Endothelial cell of umbilical vein (primary cell): ENCODE measurements around the gene MUC5AC. TPM values are rescaled to one million over a fixed set of nuclear protein-coding genes. Genes with fewer than 3 reads are reported as not detected.

ENCODE experiments used
- BruUV-seq: library from RNA; stranded (reverse); fragments of 400-500 nt; replicated peaks from 2 replicates; lab custom pipeline; 2021; lab: Mats Ljungman, UMichigan
- CTCF ChIA-PET: fragments of 300-600, 350-600 bp; sonication (Branson Sonifier 250); formaldehyde crosslinking; loops from one replicate; lab custom pipeline; 2021; ENCODE audit warnings: antibody characterized with exemption, inconsistent platforms; lab: Charles Lee
- POLR2A ChIA-PET: fragments of 300-600, 350-600 bp; sonication (Branson Sonifier 250); formaldehyde crosslinking; loops from one replicate; lab custom pipeline; 2021; ENCODE audit warnings: antibody characterized with exemption, inconsistent platforms; lab: Charles Lee
- DNase-seq: peaks from one replicate; pipeline ENCODE4 v3.0.0-alpha.2; 2011; ENCODE audit warnings: low read depth, low spot score
- FAIRE-seq: peaks from 2 replicates; lab custom pipeline; 2011; peaks lifted over from hg19 to GRCh38; lab: Jason Lieb, UNC
- H2AFZ ChIP-seq: 2 replicates; pipeline ENCODE4 v1.6.0; 2012; ENCODE audit warnings: low read depth, low read length, control low read depth, inconsistent platforms
- H3K27ac ChIP-seq: 2 replicates; pipeline ENCODE4 v1.5.1; 2011; ENCODE audit warnings: low read depth, mild to moderate bottlenecking, control low read depth, low read length, moderate library complexity; ENCODE audit not compliant: insufficient read depth
- H3K27me3 ChIP-seq, 2 experiments: 2 replicates each; pipeline versions ENCODE4 v1.6.0 to v1.6.1; 2011; ENCODE audit warnings: low read length in 2 of 2, mixed read lengths in 1 of 2; ENCODE audit not compliant: control insufficient read depth in 2 of 2, insufficient read depth in 2 of 2
- H3K36me3 ChIP-seq, 2 experiments: 2 replicates in 1 of 2; 3 replicates in 1 of 2; pipeline ENCODE4 v1.5.1; 2011; ENCODE audit warnings: low read length in 2 of 2, mild to moderate bottlenecking in 1 of 2, moderate library complexity in 1 of 2; ENCODE audit not compliant: control insufficient read depth in 2 of 2, insufficient read depth in 2 of 2; ENCODE audit errors: extremely low read depth in 1 of 2
- H3K4me1 ChIP-seq: 3 replicates; pipeline ENCODE4 v1.5.1; 2011; ENCODE audit warnings: mild to moderate bottlenecking, low read length; ENCODE audit not compliant: control insufficient read depth, insufficient read depth; ENCODE audit errors: extremely low read depth
- H3K4me2 ChIP-seq: 2 replicates; pipeline ENCODE4 v1.6.1; 2011; ENCODE audit warnings: low read length, control low read depth, mixed read lengths; ENCODE audit not compliant: insufficient read depth
- H3K4me3 ChIP-seq, 3 experiments: fragments of 200-600 bp in 1 of 3; sonication (generic), shearing (Covaris generic) in 1 of 3; replicated peaks in 1 of 3; 2 replicates each; pipeline ENCODE4 v1.5.1; 2011 to 2016; ENCODE audit warnings: control low read depth in 3 of 3, low read length in 3 of 3, mild to moderate bottlenecking in 2 of 3, inconsistent platforms in 1 of 3, low read depth in 1 of 3, moderate library complexity in 1 of 3; ENCODE audit not compliant: insufficient read depth in 1 of 3
- H3K79me2 ChIP-seq: 2 replicates; pipeline ENCODE4 v1.6.0; 2012; ENCODE audit warnings: low read length, inconsistent platforms; ENCODE audit not compliant: control insufficient read depth, insufficient read depth
- H3K9ac ChIP-seq: replicated peaks from 2 replicates; pipeline ENCODE3; 2011; ENCODE audit warnings: low read length, control low read depth; ENCODE audit not compliant: insufficient read depth; ENCODE audit errors: extremely low read depth
- H3K9me1 ChIP-seq: replicated peaks from 3 replicates; pipeline ENCODE4 v1.6.0; 2011; ENCODE audit warnings: mild to moderate bottlenecking, low read length; ENCODE audit not compliant: control insufficient read depth, insufficient read depth; ENCODE audit errors: extremely low read depth
- H3K9me3 ChIP-seq: replicated peaks from 2 replicates; pipeline ENCODE4 v1.5.1; 2012; ENCODE audit warnings: low read length, inconsistent platforms; ENCODE audit not compliant: control insufficient read depth, insufficient read depth
- H4K20me1 ChIP-seq: replicated peaks from 2 replicates; pipeline ENCODE3; 2011; ENCODE audit warnings: mild to moderate bottlenecking, low read length; ENCODE audit not compliant: control insufficient read depth, insufficient read depth; ENCODE audit errors: extremely low read depth
- EZH2 ChIP-seq: IDR thresholded peaks from 2 replicates; pipeline ENCODE4 v1.6.1; 2012; ENCODE audit warnings: borderline replicate concordance, low read depth, mild to moderate bottlenecking, moderate library complexity, low read length, inconsistent platforms; ENCODE audit not compliant: severe bottlenecking
- FOS ChIP-seq: IDR thresholded peaks from 2 replicates; pipeline ENCODE4 v1.6.1; 2011; ENCODE audit warnings: mild to moderate bottlenecking, low read length, moderate library complexity, borderline replicate concordance; ENCODE audit not compliant: insufficient read depth
- GATA2 ChIP-seq: IDR thresholded peaks from 2 replicates; pipeline ENCODE4 v1.7.0; 2011; ENCODE audit warnings: low read depth, mild to moderate bottlenecking, moderate library complexity, mixed read lengths, low read length; ENCODE audit not compliant: insufficient read length, insufficient read depth
- JUN ChIP-seq: IDR thresholded peaks from 2 replicates; pipeline ENCODE4 v1.6.1; 2011; ENCODE audit warnings: borderline replicate concordance, low read depth; ENCODE audit not compliant: insufficient read length, insufficient read depth
- MYC ChIP-seq: IDR thresholded peaks from one replicate; pipeline ENCODE4 v1.6.1; 2011; ENCODE audit warnings: mild to moderate bottlenecking, low read depth, low read length
- POLR2A ChIP-seq: IDR thresholded peaks from 2 replicates; pipeline ENCODE4 v1.6.1; 2012; ENCODE audit warnings: low read depth, mild to moderate bottlenecking, control low read depth, low read length
- POLR2AphosphoS5 ChIP-seq: IDR thresholded peaks from 2 replicates; pipeline ENCODE4 v1.6.1; 2012; ENCODE audit warnings: low read depth, mild to moderate bottlenecking, control low read depth, low read length, moderate library complexity; ENCODE audit not compliant: insufficient read depth
- dilution Hi-C: fragments of 300-500 bp; cut with MboI; formaldehyde crosslinking; loops from one replicate; pipeline ENCODE4 v1.15.0; 2019; ENCODE audit warnings: low sequenced_read_pairs; ENCODE audit not compliant: extremely low pct_ligation_motif_present
- intact Hi-C: fragments of 100-400 bp; cut with micrococcal nuclease; formaldehyde crosslinking; loops from one replicate; pipeline ENCODE4 v1.10.0; 2022
- polyA plus RNA-seq, 4 experiments: library from polyadenylated mRNA; depleted of rRNA in 3 of 4; stranded (reverse) in 3 of 4; unstranded in 1 of 4; fragments of >200 nt; gene quantifications; 2 replicates each; pipeline versions ENCODE4 v1.2.1 to v1.2.3, GENCODE V29; 2011 to 2012; ENCODE audit warnings: missing spikeins in 1 of 4
- total RNA-seq: library from RNA; stranded (reverse); gene quantifications from 2 replicates; pipeline ENCODE4 v1.2.3, GENCODE V29; 2021
- TF ChIP-seq, protein P1 (sequence below): IDR thresholded peaks from 2 replicates; pipeline ENCODE4 v1.6.1; 2011; ENCODE audit not compliant: insufficient read depth, insufficient read length
- TF ChIP-seq, protein P2 (sequence below), 2 donors: IDR thresholded peaks; 1 replicate in 1 of 2; 2 replicates in 1 of 2; pipeline ENCODE4 v1.5.1; 2011; ENCODE audit warnings: low read length in 2 of 2, mild to moderate bottlenecking in 2 of 2, moderate library complexity in 2 of 2, control low read depth in 1 of 2, inconsistent platforms in 1 of 2, low read depth in 1 of 2; ENCODE audit not compliant: insufficient read depth in 1 of 2; ENCODE audit errors: extremely low read depth in 1 of 2

Gene MUC5AC
- total and polyA plus RNA-seq, 2 donors (not counting 3 experiments of a cell fraction or from before 2014, with no cell fraction given) = not detected

- Histone ChIP-seq H3K4me2 (no peak overlapping the region), H2AFZ (no peak overlapping the region), H3K4me1 (no peaks in the 10 kb centered on the region), H3K9me3 (no peaks in the 10 kb centered on the region), H3K27me3 (no peaks in the 10 kb centered on the region), H3K9me1 (no peaks in the 10 kb centered on the region), H4K20me1 (no peaks in the 10 kb centered on the region), H3K9ac (no peak overlapping the region), H3K36me3 (no peaks in the 10 kb centered on the region), H3K79me2 (no peaks in the 10 kb centered on the region), H3K4me3 (no peak overlapping the region), H3K27ac (no peak overlapping the region)
- intact Hi-C loops = no loop called here
- TF ChIP-seq JUN (no peak), FOS (no peak), MYC (no peak), EZH2 (no peak), POLR2A (no peak), GATA2 (no peak), POLR2AphosphoS5 (no peak)
- TF ChIP-seq, protein P1, sequence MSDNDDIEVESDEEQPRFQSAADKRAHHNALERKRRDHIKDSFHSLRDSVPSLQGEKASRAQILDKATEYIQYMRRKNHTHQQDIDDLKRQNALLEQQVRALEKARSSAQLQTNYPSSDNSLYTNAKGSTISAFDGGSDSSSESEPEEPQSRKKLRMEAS = no peak
- TF ChIP-seq, protein P2, sequence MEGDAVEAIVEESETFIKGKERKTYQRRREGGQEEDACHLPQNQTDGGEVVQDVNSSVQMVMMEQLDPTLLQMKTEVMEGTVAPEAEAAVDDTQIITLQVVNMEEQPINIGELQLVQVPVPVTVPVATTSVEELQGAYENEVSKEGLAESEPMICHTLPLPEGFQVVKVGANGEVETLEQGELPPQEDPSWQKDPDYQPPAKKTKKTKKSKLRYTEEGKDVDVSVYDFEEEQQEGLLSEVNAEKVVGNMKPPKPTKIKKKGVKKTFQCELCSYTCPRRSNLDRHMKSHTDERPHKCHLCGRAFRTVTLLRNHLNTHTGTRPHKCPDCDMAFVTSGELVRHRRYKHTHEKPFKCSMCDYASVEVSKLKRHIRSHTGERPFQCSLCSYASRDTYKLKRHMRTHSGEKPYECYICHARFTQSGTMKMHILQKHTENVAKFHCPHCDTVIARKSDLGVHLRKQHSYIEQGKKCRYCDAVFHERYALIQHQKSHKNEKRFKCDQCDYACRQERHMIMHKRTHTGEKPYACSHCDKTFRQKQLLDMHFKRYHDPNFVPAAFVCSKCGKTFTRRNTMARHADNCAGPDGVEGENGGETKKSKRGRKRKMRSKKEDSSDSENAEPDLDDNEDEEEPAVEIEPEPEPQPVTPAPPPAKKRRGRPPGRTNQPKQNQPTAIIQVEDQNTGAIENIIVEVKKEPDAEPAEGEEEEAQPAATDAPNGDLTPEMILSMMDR (IDR thresholded peaks at IDR 0.05; ENCODE audit: extremely low read depth in 1 of 2, insufficient read depth in 1 of 2, low read depth in 1 of 2, low read length in 2 of 2) = no peak
- FAIRE-seq (no peak), DNase-seq (no peak)
- ChIA-PET CTCF (no interaction called here), POLR2A (no interaction called here)
- BruUV-seq = no TSS peak
- dilution Hi-C loops = no loop called here
Measured at GRCh38 chr11:1177771-1178090, 20.0 kb downstream of the MUC5AC start.
